Measurements from ENCODE around the gene AQP6.

AQP6 gene

DNA sequence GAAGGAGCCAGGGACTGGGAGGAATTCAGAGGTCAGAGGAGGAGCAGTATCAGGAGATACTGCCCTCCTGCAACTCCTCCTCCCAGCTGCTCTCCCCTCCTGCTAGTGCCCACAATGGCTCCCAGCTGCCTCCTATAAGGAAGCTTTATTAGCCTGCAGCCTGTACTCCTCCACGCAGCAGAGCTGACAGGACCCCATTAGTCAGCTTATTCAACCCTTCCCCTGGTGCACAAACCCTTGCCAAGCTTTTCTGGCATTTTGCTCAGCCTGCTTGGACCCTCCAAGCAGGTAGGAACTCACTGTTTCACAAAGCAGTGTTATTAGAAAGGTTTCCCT is 29.2 kb upstream of the AQP6 start:
- Histone ChIP-seq H3K18ac (ENCODE audit: low read depth in 1 of 2, low read length in 2 of 2) (no peak overlapping the region), H3K79me1 (replicated peaks; ENCODE audit: low read length, poor library complexity, severe bottlenecking) (no peaks in the 10 kb centered on the region), H2AFZ (ENCODE audit: low read depth, low read length) (no peak overlapping the region), H2BK15ac (ENCODE audit: low read depth, poor library complexity, severe bottlenecking) (no peak overlapping the region), H3K9me3 (ENCODE audit: control insufficient read depth, low read length) (no peaks in the 10 kb centered on the region), H3K27me3 (ENCODE audit: control insufficient read depth in 1 of 2, insufficient read depth in 1 of 2, low read length in 2 of 2) (no peaks in the 10 kb centered on the region), H3K36me3 (ENCODE audit: control insufficient read depth in 1 of 2, insufficient read depth in 2 of 2, low read depth in 1 of 2, low read length in 2 of 2) (no peaks in the 10 kb centered on the region), H2AK5ac (ENCODE audit: low read length, severe bottlenecking) (no peak overlapping the region), H4K91ac (ENCODE audit: low read length) (peak overlapping the region; percentile 37), H3K4me1 (ENCODE audit: control insufficient read depth, insufficient read depth, low read depth, low read length) (peaks cover 2% of the 10 kb centered on the region), H2BK120ac (ENCODE audit: low read depth, low read length) (no peak overlapping the region), H3K4me2 (ENCODE audit: low read length, poor library complexity, severe bottlenecking) (no peak overlapping the region), H3K4ac (ENCODE audit: low read depth in 1 of 2, low read length in 2 of 2) (no peak overlapping the region), H3K23ac (ENCODE audit: low read length in 2 of 2) (no peak overlapping the region), H4K8ac (ENCODE audit: low read length) (no peak overlapping the region), H3K14ac (ENCODE audit: low read length in 2 of 2) (no peak overlapping the region), H2BK12ac (ENCODE audit: low read length in 2 of 2) (no peak overlapping the region), H3K4me3 (ENCODE audit: insufficient read depth in 1 of 2, low read depth in 1 of 2, low read length in 2 of 2) (no peak overlapping the region), H3K27ac (ENCODE audit: low read length, poor library complexity, severe bottlenecking) (no peak overlapping the region), H3K9ac (ENCODE audit: low read length) (no peak overlapping the region), H2BK5ac (ENCODE audit: low read depth, low read length, poor library complexity, severe bottlenecking) (no peak overlapping the region)
- 83% methylated on average over 1 of the region's 1 CpG for WGBS
- DNase-seq, result no peak

DNA sequence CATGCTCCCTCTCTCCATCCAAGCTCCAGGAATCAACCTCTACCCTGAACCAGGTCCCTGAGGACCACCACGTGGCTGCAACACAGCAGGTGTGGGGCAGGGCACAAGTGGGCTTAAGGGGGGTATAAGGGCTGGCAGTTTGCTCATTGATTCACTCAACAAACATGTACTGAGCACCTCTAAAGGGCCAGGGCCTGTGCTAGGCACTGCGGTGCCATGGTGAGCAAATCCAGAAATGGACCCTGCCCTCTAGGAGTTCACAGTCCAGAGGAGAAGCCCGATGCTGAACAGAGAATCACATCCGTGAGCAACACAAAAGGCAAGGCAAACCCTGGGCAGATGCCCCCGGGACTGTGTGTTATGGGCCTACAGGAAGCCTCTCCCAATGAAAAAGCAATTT is 28.7 kb upstream of the AQP6 start:
- no peak overlapping the region for H3K23ac ChIP-seq (ENCODE audit: low read length in 2 of 2)
- no peaks in the 10 kb centered on the region for H3K9me3 ChIP-seq (ENCODE audit: control insufficient read depth, low read length)
- no peak overlapping the region for H2AK5ac ChIP-seq (ENCODE audit: low read length, severe bottlenecking)
- H2BK12ac ChIP-seq (ENCODE audit: low read length in 2 of 2), result peak overlapping the region in 1 of 2 experiments; percentile 18
- H3K4me2 ChIP-seq (ENCODE audit: low read length, poor library complexity, severe bottlenecking), result no peak overlapping the region
- DNase-seq, result no peak
- peaks cover 2% of the 10 kb centered on the region for H3K4me1 ChIP-seq (ENCODE audit: control insufficient read depth, insufficient read depth, low read depth, low read length)
- H3K27me3 ChIP-seq (ENCODE audit: control insufficient read depth in 1 of 2, insufficient read depth in 1 of 2, low read length in 2 of 2), result peaks cover 0 to under 1% of the 10 kb centered on the region in 2 experiments
- H2BK15ac ChIP-seq (ENCODE audit: low read depth, poor library complexity, severe bottlenecking), result no peak overlapping the region
- H3K9ac ChIP-seq (ENCODE audit: low read length), result no peak overlapping the region
- no peak overlapping the region for H2BK120ac ChIP-seq (ENCODE audit: low read depth, low read length)
- no peak overlapping the region for H3K18ac ChIP-seq (ENCODE audit: low read depth in 1 of 2, low read length in 2 of 2)
- H2BK5ac ChIP-seq (ENCODE audit: low read depth, low read length, poor library complexity, severe bottlenecking), result no peak overlapping the region
- no peak overlapping the region for H4K91ac ChIP-seq (ENCODE audit: low read length)
- H3K4ac ChIP-seq (ENCODE audit: low read depth in 1 of 2, low read length in 2 of 2), result no peak overlapping the region
- no peaks in the 10 kb centered on the region for H3K79me1 ChIP-seq (replicated peaks; ENCODE audit: low read length, poor library complexity, severe bottlenecking)
- H4K8ac ChIP-seq (ENCODE audit: low read length), result no peak overlapping the region
- no peak overlapping the region for H3K4me3 ChIP-seq (ENCODE audit: insufficient read depth in 1 of 2, low read depth in 1 of 2, low read length in 2 of 2)
- no peaks in the 10 kb centered on the region for H3K36me3 ChIP-seq (ENCODE audit: control insufficient read depth in 1 of 2, insufficient read depth in 2 of 2, low read depth in 1 of 2, low read length in 2 of 2)
- no peak overlapping the region for H2AFZ ChIP-seq (ENCODE audit: low read depth, low read length)
- no peak overlapping the region for H3K27ac ChIP-seq (ENCODE audit: low read length, poor library complexity, severe bottlenecking)
- H3K14ac ChIP-seq (ENCODE audit: low read length in 2 of 2), result peak overlapping the region in 1 of 2 experiments; percentile 35
- 86% methylated on average over 5 of the region's 5 CpGs for WGBS

DNA sequence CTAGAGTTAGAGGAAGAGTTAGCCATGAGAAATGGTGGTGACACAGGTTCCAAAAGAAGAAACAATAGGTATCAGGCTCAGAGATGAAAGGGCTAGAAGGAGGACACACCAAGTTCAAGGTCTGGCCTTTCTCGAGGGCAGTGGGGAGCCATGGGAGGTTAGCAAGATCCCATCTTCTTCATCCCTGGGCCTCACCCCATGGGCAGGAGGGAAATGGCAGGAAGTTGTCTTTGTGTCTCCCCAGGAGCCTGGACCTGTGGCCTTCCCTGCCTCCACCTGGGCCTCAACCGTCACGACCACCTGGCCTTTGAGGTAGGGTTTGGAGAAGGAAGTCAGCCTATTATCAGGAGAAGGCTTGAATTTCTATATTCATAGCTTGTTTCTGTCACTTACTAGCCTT is 28.0 kb upstream of the AQP6 start:
- Histone ChIP-seq H2AFZ (ENCODE audit: low read depth, low read length) (no peak overlapping the region), H3K18ac (ENCODE audit: low read depth in 1 of 2, low read length in 2 of 2) (no peak overlapping the region), H3K14ac (ENCODE audit: low read length in 2 of 2) (no peak overlapping the region), H3K9me3 (ENCODE audit: control insufficient read depth, low read length) (no peaks in the 10 kb centered on the region), H2BK120ac (ENCODE audit: low read depth, low read length) (no peak overlapping the region), H3K36me3 (ENCODE audit: control insufficient read depth in 1 of 2, insufficient read depth in 2 of 2, low read depth in 1 of 2, low read length in 2 of 2) (no peaks in the 10 kb centered on the region), H2BK12ac (ENCODE audit: low read length in 2 of 2) (peak overlapping the region in 1 of 2 experiments; percentile 1), H3K23ac (ENCODE audit: low read length in 2 of 2) (no peak overlapping the region), H3K4me1 (ENCODE audit: control insufficient read depth, insufficient read depth, low read depth, low read length) (peaks cover 2% of the 10 kb centered on the region), H3K27me3 (ENCODE audit: control insufficient read depth in 1 of 2, insufficient read depth in 1 of 2, low read length in 2 of 2) (peaks cover 3 to 5% of the 10 kb centered on the region in 2 experiments), H3K4me3 (ENCODE audit: insufficient read depth in 1 of 2, low read depth in 1 of 2, low read length in 2 of 2) (peak overlapping the region in 1 of 2 experiments; percentile 75), H4K8ac (ENCODE audit: low read length) (no peak overlapping the region), H2AK5ac (ENCODE audit: low read length, severe bottlenecking) (no peak overlapping the region), H3K4ac (ENCODE audit: low read depth in 1 of 2, low read length in 2 of 2) (no peak overlapping the region), H2BK15ac (ENCODE audit: low read depth, poor library complexity, severe bottlenecking) (no peak overlapping the region), H3K4me2 (ENCODE audit: low read length, poor library complexity, severe bottlenecking) (no peak overlapping the region), H3K9ac (ENCODE audit: low read length) (peak overlapping the region; percentile 79), H4K91ac (ENCODE audit: low read length) (no peak overlapping the region), H2BK5ac (ENCODE audit: low read depth, low read length, poor library complexity, severe bottlenecking) (no peak overlapping the region), H3K27ac (ENCODE audit: low read length, poor library complexity, severe bottlenecking) (no peak overlapping the region), H3K79me1 (replicated peaks; ENCODE audit: low read length, poor library complexity, severe bottlenecking) (no peaks in the 10 kb centered on the region)
- 96% methylated on average over 3 of the region's 3 CpGs for WGBS
- DNase-seq, result no peak

DNA sequence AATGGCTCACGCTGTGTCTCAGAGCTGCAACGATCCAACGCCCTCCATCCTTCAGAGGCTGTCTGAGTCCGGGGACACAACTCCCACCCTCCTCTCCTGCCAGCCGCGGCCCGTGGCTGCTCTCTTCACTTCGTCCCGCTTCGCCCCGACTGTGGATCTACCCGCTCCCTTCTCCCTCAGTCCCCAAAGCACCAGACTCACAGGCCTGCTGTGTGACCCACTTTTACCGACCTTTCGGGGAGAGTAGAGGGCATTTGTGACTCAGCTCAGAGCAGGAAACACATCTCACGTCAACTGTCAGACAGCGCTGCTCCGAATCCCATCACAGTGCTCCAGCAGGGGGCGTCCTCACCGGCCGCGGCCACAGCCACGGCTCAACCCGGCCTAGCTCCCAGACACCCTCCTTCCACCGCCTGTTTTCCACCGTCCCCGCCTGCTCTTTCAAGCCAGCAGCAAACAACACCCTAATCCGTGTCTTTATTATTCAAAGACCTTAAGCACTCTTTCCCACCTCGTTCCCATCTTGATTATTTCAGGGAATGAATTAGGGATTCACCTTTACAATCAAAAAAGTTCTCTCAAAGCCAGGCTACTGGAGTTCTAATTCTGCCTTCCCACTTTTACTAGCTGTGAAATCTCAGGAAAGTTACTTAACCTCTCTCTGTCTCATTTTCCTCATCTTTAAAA is 27.2 kb upstream of the AQP6 start:
- H2AFZ ChIP-seq (ENCODE audit: low read depth, low read length), result no peak overlapping the region
- peaks cover 4 to 11% of the 10 kb centered on the region in 2 experiments for H3K27me3 ChIP-seq (ENCODE audit: control insufficient read depth in 1 of 2, insufficient read depth in 1 of 2, low read length in 2 of 2)
- peaks cover 2% of the 10 kb centered on the region for H3K4me1 ChIP-seq (ENCODE audit: control insufficient read depth, insufficient read depth, low read depth, low read length)
- H3K79me1 ChIP-seq (replicated peaks; ENCODE audit: low read length, poor library complexity, severe bottlenecking), result no peaks in the 10 kb centered on the region
- no peak overlapping the region for H3K14ac ChIP-seq (ENCODE audit: low read length in 2 of 2)
- no peak overlapping the region for H2BK15ac ChIP-seq (ENCODE audit: low read depth, poor library complexity, severe bottlenecking)
- H3K4me2 ChIP-seq (ENCODE audit: low read length, poor library complexity, severe bottlenecking), result peak overlapping the region; percentile 66
- H3K9me3 ChIP-seq (ENCODE audit: control insufficient read depth, low read length), result no peaks in the 10 kb centered on the region
- peak overlapping the region in 1 of 2 experiments; percentile 71 for H3K18ac ChIP-seq (ENCODE audit: low read depth in 1 of 2, low read length in 2 of 2)
- no peak overlapping the region for H2AK5ac ChIP-seq (ENCODE audit: low read length, severe bottlenecking)
- H2BK120ac ChIP-seq (ENCODE audit: low read depth, low read length), result no peak overlapping the region
- no peak overlapping the region for H3K23ac ChIP-seq (ENCODE audit: low read length in 2 of 2)
- no peak overlapping the region for H3K27ac ChIP-seq (ENCODE audit: low read length, poor library complexity, severe bottlenecking)
- H3K36me3 ChIP-seq (ENCODE audit: control insufficient read depth in 1 of 2, insufficient read depth in 2 of 2, low read depth in 1 of 2, low read length in 2 of 2), result no peaks in the 10 kb centered on the region
- WGBS, result 6% methylated on average over 28 of the region's 28 CpGs
- H3K4ac ChIP-seq (ENCODE audit: low read depth in 1 of 2, low read length in 2 of 2), result no peak overlapping the region
- no peak overlapping the region for H2BK5ac ChIP-seq (ENCODE audit: low read depth, low read length, poor library complexity, severe bottlenecking)
- H3K9ac ChIP-seq (ENCODE audit: low read length), result peak overlapping the region; percentile 79
- peak; percentile 90 for DNase-seq
- H3K4me3 ChIP-seq (ENCODE audit: insufficient read depth in 1 of 2, low read depth in 1 of 2, low read length in 2 of 2), result peak overlapping the region in 1 of 2 experiments; percentile 75
- peak overlapping the region; percentile 2 for H4K8ac ChIP-seq (ENCODE audit: low read length)
- H4K91ac ChIP-seq (ENCODE audit: low read length), result no peak overlapping the region
- H2BK12ac ChIP-seq (ENCODE audit: low read length in 2 of 2), result peak overlapping the region in 1 of 2 experiments; percentile 65

Data from mesenchymal stem cell (in vitro differentiated cells and primary cell).